Osteoblast (primary cell): ENCODE results near the gene GNAT1. TPM values are rescaled to one million over a fixed set of nuclear protein-coding genes. Genes with fewer than 3 reads are reported as not detected.
A peak's percentile ranks its signal among the peaks of the same experiment; 100 is the strongest.

Experiments used
- DNase-seq: peaks from one replicate; pipeline ENCODE4 v3.0.0; 2011; ENCODE audit warnings: low spot score, mixed read lengths; ENCODE audit not compliant: insufficient read length; ENCODE audit errors: missing footprints
- H2AFZ ChIP-seq: 2 replicates; pipeline ENCODE4 v1.6.0; 2011; ENCODE audit warnings: mild to moderate bottlenecking, low read length
- H3K27ac ChIP-seq: 2 replicates; pipeline ENCODE4 v1.5.1; 2011; ENCODE audit warnings: mild to moderate bottlenecking, low read depth, low read length, moderate library complexity
- H3K27me3 ChIP-seq: 2 replicates; pipeline ENCODE4 v1.6.0; 2012; ENCODE audit warnings: mild to moderate bottlenecking, control low read depth, inconsistent platforms, low read length, moderate library complexity; ENCODE audit not compliant: insufficient read depth
- H3K36me3 ChIP-seq: 2 replicates; pipeline ENCODE4 v1.5.1; 2011; ENCODE audit warnings: mild to moderate bottlenecking, low read length, control low read depth, moderate library complexity; ENCODE audit not compliant: insufficient read depth
- H3K4me1 ChIP-seq: 2 replicates; pipeline ENCODE4 v1.5.1; 2011; ENCODE audit warnings: mild to moderate bottlenecking, low read length, control low read depth, moderate library complexity; ENCODE audit not compliant: insufficient read depth
- H3K4me2 ChIP-seq: 2 replicates; pipeline ENCODE4 v1.6.0; 2011; ENCODE audit warnings: mild to moderate bottlenecking, low read length; ENCODE audit not compliant: insufficient read depth
- H3K4me3 ChIP-seq: fragments of 200-600 bp; sonication (generic); 3 replicates; pipeline ENCODE4 v1.5.1; 2012; ENCODE audit warnings: mild to moderate bottlenecking, low read length, inconsistent platforms; ENCODE audit not compliant: insufficient read depth
- H3K79me2 ChIP-seq: 2 replicates; pipeline ENCODE4 v1.6.0; 2012; ENCODE audit warnings: mild to moderate bottlenecking, low read length, control low read depth, inconsistent platforms; ENCODE audit not compliant: insufficient read depth
- H3K9me3 ChIP-seq: 2 replicates; pipeline ENCODE4 v1.5.1; 2011; ENCODE audit warnings: low read depth, low read length, control low read depth
- H4K20me1 ChIP-seq: 2 replicates; pipeline ENCODE4 v1.6.0; 2012; ENCODE audit warnings: mild to moderate bottlenecking, low read length, control low read depth; ENCODE audit not compliant: insufficient read depth
- total RNA-seq: library from RNA; depleted of rRNA; stranded (reverse); fragments of >200 nt; gene quantifications from 2 replicates; pipeline ENCODE4 v1.2.3, GENCODE V29; 2012
- TF ChIP-seq, protein P1 (sequence below): IDR thresholded peaks from 2 replicates; pipeline ENCODE4 v1.5.1; 2011; ENCODE audit warnings: mild to moderate bottlenecking, low read depth, low read length, moderate library complexity; ENCODE audit errors: extremely low read depth

The GNAT1 gene
- total RNA-seq, 1 donor = not detected

DNA sequence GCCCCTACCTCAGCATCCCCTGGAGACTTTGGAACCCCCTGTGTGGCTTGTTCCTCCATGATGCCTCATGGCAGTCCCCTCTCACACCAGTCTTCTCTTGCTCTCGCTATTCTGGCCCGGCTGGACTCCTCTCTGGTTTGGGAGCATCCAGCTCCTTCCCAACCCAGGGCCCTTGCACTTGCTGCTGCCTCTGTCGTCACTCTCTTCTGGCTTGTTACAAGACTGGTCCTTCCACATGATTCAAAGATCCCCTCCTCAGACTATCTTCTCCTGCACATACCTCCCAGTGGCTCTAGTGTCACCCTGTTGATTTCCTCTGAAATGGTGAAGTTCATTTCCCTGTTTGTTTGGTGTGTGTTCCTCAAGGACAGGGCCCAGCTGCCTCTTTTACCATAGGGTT lies 38.1 kb downstream of the GNAT1 start:
- H2AFZ ChIP-seq = no peak overlapping the region
- H3K4me2 ChIP-seq = no peak overlapping the region
- H4K20me1 ChIP-seq = no peaks in the 10 kb centered on the region
- peaks cover 6% of the 10 kb centered on the region for H3K27me3 ChIP-seq
- H3K4me3 ChIP-seq = no peak overlapping the region
- no peak for DNase-seq
- no peaks in the 10 kb centered on the region for H3K36me3 ChIP-seq
- no peak overlapping the region for H3K27ac ChIP-seq
- peaks cover 21% of the 10 kb centered on the region for H3K4me1 ChIP-seq
- TF ChIP-seq, protein P1, sequence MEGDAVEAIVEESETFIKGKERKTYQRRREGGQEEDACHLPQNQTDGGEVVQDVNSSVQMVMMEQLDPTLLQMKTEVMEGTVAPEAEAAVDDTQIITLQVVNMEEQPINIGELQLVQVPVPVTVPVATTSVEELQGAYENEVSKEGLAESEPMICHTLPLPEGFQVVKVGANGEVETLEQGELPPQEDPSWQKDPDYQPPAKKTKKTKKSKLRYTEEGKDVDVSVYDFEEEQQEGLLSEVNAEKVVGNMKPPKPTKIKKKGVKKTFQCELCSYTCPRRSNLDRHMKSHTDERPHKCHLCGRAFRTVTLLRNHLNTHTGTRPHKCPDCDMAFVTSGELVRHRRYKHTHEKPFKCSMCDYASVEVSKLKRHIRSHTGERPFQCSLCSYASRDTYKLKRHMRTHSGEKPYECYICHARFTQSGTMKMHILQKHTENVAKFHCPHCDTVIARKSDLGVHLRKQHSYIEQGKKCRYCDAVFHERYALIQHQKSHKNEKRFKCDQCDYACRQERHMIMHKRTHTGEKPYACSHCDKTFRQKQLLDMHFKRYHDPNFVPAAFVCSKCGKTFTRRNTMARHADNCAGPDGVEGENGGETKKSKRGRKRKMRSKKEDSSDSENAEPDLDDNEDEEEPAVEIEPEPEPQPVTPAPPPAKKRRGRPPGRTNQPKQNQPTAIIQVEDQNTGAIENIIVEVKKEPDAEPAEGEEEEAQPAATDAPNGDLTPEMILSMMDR = no peak
- H3K79me2 ChIP-seq = no peaks in the 10 kb centered on the region
- no peaks in the 10 kb centered on the region for H3K9me3 ChIP-seq

DNA sequence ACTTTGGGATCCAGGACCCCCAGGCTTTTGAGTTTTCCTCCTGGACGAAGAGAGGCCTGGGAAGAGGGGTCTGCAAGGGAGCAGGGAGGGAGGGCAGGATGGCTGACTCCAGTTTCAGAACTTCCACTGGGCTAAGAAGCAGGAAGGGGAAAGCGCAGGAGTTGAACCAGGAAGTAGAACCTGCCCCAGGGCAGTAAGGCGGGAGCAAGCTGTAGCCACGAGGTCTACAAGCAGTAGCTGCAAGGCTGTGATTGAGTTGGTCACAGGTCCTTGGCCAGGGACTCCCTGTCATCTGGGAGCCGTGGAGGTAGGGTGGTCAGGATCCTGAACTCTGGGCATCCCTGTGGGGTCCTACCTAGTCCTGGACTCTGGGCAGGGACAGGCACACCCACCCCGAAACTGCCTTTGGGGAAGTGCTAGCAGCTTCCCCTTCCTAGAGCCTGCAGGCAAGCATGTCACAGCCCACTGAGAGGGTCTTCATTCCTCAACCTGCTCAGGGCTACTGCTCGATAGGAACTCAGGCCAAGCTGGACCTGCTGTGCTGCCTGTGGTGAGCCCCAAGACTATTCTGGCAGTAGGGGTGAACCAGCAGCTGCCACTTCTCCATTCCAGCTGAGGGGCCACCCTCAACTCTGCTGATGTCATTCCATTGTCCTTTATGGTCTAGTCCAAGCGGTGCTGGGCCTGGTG lies 38.8 kb downstream of the GNAT1 start:
- no peaks in the 10 kb centered on the region for H3K79me2 ChIP-seq
- peaks cover 2% of the 10 kb centered on the region for H3K27me3 ChIP-seq
- DNase-seq = no peak
- no peaks in the 10 kb centered on the region for H4K20me1 ChIP-seq
- H3K36me3 ChIP-seq = no peaks in the 10 kb centered on the region
- H3K9me3 ChIP-seq = no peaks in the 10 kb centered on the region
- TF ChIP-seq, protein P1 = no peak
- H3K4me2 ChIP-seq = no peak overlapping the region
- no peak overlapping the region for H2AFZ ChIP-seq
- peaks cover 21% of the 10 kb centered on the region for H3K4me1 ChIP-seq
- no peak overlapping the region for H3K27ac ChIP-seq
- no peak overlapping the region for H3K4me3 ChIP-seq

DNA sequence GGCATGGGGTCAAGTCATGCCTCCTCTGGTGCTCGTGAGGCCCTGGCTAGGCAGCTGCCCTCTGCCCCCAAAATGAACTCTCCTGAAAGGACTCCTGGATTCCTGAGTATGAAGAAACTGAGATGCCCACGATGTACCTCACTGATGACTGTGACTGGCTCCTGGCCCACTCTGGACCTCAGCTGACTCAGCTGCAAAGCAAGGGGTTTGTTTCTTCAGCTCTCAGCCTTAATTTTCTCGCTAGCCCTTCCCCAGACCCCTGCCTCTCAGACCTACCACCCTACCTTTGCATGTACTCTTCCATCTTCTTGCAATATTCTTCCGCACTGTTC lies 39.4 kb downstream of the GNAT1 start:
- H3K4me1 ChIP-seq = peaks cover 21% of the 10 kb centered on the region
- no peak overlapping the region for H3K4me2 ChIP-seq
- H3K79me2 ChIP-seq = no peaks in the 10 kb centered on the region
- no peak overlapping the region for H3K27ac ChIP-seq
- no peaks in the 10 kb centered on the region for H3K9me3 ChIP-seq
- TF ChIP-seq, protein P1 = no peak
- no peak overlapping the region for H2AFZ ChIP-seq
- no peaks in the 10 kb centered on the region for H3K36me3 ChIP-seq
- no peaks in the 10 kb centered on the region for H4K20me1 ChIP-seq
- DNase-seq = peak; percentile 77
- no peaks in the 10 kb centered on the region for H3K27me3 ChIP-seq
- H3K4me3 ChIP-seq = no peak overlapping the region

DNA sequence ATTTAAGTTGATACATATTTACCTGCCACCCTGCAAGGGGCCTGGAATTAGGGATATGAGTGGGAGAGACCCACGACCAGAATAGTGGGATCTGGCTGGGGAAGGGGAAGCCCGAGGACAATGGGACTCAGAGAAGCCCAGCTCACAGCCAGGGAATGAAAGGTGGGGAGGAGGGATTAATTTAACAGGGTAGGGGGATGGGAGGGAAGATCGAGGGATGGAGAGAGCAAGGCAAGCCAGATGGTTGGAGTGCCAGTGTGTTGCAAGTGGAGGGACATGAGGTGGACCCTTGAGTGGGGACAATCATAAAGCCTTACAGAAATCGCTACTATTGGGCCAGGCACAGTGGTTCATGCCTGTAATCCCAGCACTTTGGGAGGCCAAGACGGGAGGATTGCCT lies 40.2 kb downstream of the GNAT1 start:
- Histone ChIP-seq H3K4me2 (no peak overlapping the region), H2AFZ (no peak overlapping the region)

More for the DNA sequence above, 40.2 kb downstream of the GNAT1 start:
- H3K79me2 ChIP-seq = peaks cover 6% of the 10 kb centered on the region
- peaks cover 4% of the 10 kb centered on the region for H4K20me1 ChIP-seq
- DNase-seq = no peak
- no peaks in the 10 kb centered on the region for H3K36me3 ChIP-seq
- TF ChIP-seq, protein P1 = no peak
- H3K27ac ChIP-seq = no peak overlapping the region
- no peaks in the 10 kb centered on the region for H3K27me3 ChIP-seq
- H3K9me3 ChIP-seq = no peaks in the 10 kb centered on the region
- peaks cover 16% of the 10 kb centered on the region for H3K4me1 ChIP-seq
- H3K4me3 ChIP-seq = no peak overlapping the region
